AG10803 (cell line): ENCODE measurements around the gene PTPRG.

Experiments
- DNase-seq: peaks from one replicate; pipeline ENCODE4 v3.0.0; 2010; ENCODE audit warnings: low read depth
- H3K4me3 ChIP-seq: 2 replicates; pipeline ENCODE4 v1.5.1; 2011; ENCODE audit warnings: mild to moderate bottlenecking, low read length, control low read depth
- CTCF ChIP-seq: conservative IDR thresholded peaks from 2 replicates; pipeline ENCODE4 v1.5.1; 2011; ENCODE audit warnings: mild to moderate bottlenecking, low read length, control low read depth, inconsistent platforms

Gene PTPRG

GRCh38 chr3:61803983-61804382 lies 242.6 kb downstream of the PTPRG start:
- no peak for DNase-seq
- TF ChIP-seq CTCF: no peak
- H3K4me3 ChIP-seq: no peak overlapping the region

GRCh38 chr3:61804782-61805181 lies 243.4 kb downstream of the PTPRG start:
- DNase-seq: no peak
- H3K4me3 ChIP-seq: no peak overlapping the region
- no peak for TF ChIP-seq CTCF

- no peak for DNase-seq
- no peak overlapping the region for H3K4me3 ChIP-seq
- no peak for TF ChIP-seq CTCF
These were observed 244.2 kb downstream of the PTPRG start for GRCh38 chr3:61805510-61806080.

- TF ChIP-seq CTCF: no peak
- H3K4me3 ChIP-seq: no peak overlapping the region
- DNase-seq: no peak
These were observed 245.4 kb downstream of the PTPRG start for GRCh38 chr3:61806810-61807209.

GRCh38 chr3:61807865-61808276 lies 246.5 kb downstream of the PTPRG start:
- H3K4me3 ChIP-seq: no peak overlapping the region
- peak; percentile 43 for DNase-seq
- no peak for TF ChIP-seq CTCF

- no peak for DNase-seq
- TF ChIP-seq CTCF: no peak
These were observed 247.2 kb downstream of the PTPRG start for GRCh38 chr3:61808526-61808925.

GRCh38 chr3:61808999-61809398 lies 247.6 kb downstream of the PTPRG start:
- H3K4me3 ChIP-seq: no peak overlapping the region
- no peak for DNase-seq
- TF ChIP-seq CTCF: no peak

More at GRCh38 chr3:61808526-61808925, 247.2 kb downstream of the PTPRG start:
- H3K4me3 ChIP-seq: no peak overlapping the region
